ENCODE measurements around the gene ADI1. TPM values are rescaled to one million over a fixed set of nuclear protein-coding genes. Genes with fewer than 3 reads are reported as not detected.

ADI1 gene
- total and polyA plus RNA-seq, 7 donors: 42.5 to 137 (median 43.7) TPM

- intact Hi-C loops (cut with DNase I): no loop called here
- Histone ChIP-seq H3K4me3 (no peak overlapping the region), H3K4me1 (peaks cover 42% of the 10 kb centered on the region), H3K27ac (peak overlapping the region; percentile 56), H3K9me3 (no peaks in the 10 kb centered on the region), H3K36me3 (ENCODE audit: insufficient read depth in 1 of 2, low read depth in 1 of 2) (peaks cover 3 to 57% of the 10 kb centered on the region in 2 donors), H3K27me3 (ENCODE audit: insufficient read depth in 3 of 3, low read length in 2 of 3) (no peaks in the 10 kb centered on the region)
- ATAC-seq: peak; percentile 32 to 71 (median 50)
- WGBS, 3 donors: 70 to 87% (median 80%) methylated on average over 13 of the region's 13 CpGs
- DNase-seq: peak in 1 of 2 donors; percentile 48
- TF ChIP-seq CTCF (IDR thresholded peaks at IDR 0.05): no peak
Observed at GRCh38 chr2:3465844-3466481, 53.4 kb downstream of the ADI1 start.

- Histone ChIP-seq H3K36me3 (ENCODE audit: insufficient read depth in 1 of 2, low read depth in 1 of 2) (peaks cover 3 to 61% of the 10 kb centered on the region in 2 donors), H3K9me3 (no peaks in the 10 kb centered on the region), H3K27ac (peak overlapping the region; percentile 56), H3K4me3 (no peak overlapping the region), H3K27me3 (ENCODE audit: insufficient read depth in 3 of 3, low read length in 2 of 3) (no peaks in the 10 kb centered on the region), H3K4me1 (peaks cover 48% of the 10 kb centered on the region)
- TF ChIP-seq CTCF (IDR thresholded peaks at IDR 0.05): no peak
- DNase-seq (peak in 1 of 2 donors; percentile 48), ATAC-seq (no peak)
- WGBS, 3 donors: 81 to 91% (median 91%) methylated on average over 28 of the region's 28 CpGs
- intact Hi-C loops (cut with DNase I): no loop called here
Observed at GRCh38 chr2:3465328-3465727, 54.0 kb downstream of the ADI1 start.

- H3K27ac ChIP-seq: no peak overlapping the region
- H3K4me1 ChIP-seq: peaks cover 47% of the 10 kb centered on the region
- TF ChIP-seq CTCF (IDR thresholded peaks at IDR 0.05): no peak
- no peaks in the 10 kb centered on the region for H3K27me3 ChIP-seq (ENCODE audit: insufficient read depth in 3 of 3, low read length in 2 of 3)
- intact Hi-C loops (cut with DNase I): no loop called here
- WGBS, 3 donors: 87 to 93% (median 90%) methylated on average over 21 of the region's 21 CpGs
- peaks cover 3 to 61% of the 10 kb centered on the region in 2 donors for H3K36me3 ChIP-seq (ENCODE audit: insufficient read depth in 1 of 2, low read depth in 1 of 2)
- no peak for ATAC-seq
- peak in 1 of 2 donors; percentile 42 for DNase-seq
- H3K4me3 ChIP-seq: no peak overlapping the region
- no peaks in the 10 kb centered on the region for H3K9me3 ChIP-seq
Observed at GRCh38 chr2:3464401-3465005, 54.8 kb downstream of the ADI1 start.

- H3K36me3 ChIP-seq (ENCODE audit: insufficient read depth in 1 of 2, low read depth in 1 of 2): peaks cover 3 to 56% of the 10 kb centered on the region in 2 donors
- DNase-seq: peak in 1 of 2 donors; percentile 28
- intact Hi-C loops (cut with DNase I): no loop called here
- H3K27ac ChIP-seq: no peak overlapping the region
- no peaks in the 10 kb centered on the region for H3K9me3 ChIP-seq
- no peak for ATAC-seq
- no peaks in the 10 kb centered on the region for H3K27me3 ChIP-seq (ENCODE audit: insufficient read depth in 3 of 3, low read length in 2 of 3)
- no peak overlapping the region for H3K4me3 ChIP-seq
- no peak for TF ChIP-seq CTCF (IDR thresholded peaks at IDR 0.05)
- peaks cover 47% of the 10 kb centered on the region for H3K4me1 ChIP-seq
- 91 to 92% (median 92%) methylated on average over 13 of the region's 13 CpGs for WGBS, 3 donors
Observed at GRCh38 chr2:3463944-3464343, 55.4 kb downstream of the ADI1 start.

Measured in psoas muscle (tissue), 8 donors.